Activated CD4-positive, alpha-beta memory T cell treated with anti-CD3 and anti-CD28 coated beads, Interleukin-2, amount 10 ng/mL, durations not matched to agents 7 days and 5 days (primary cell): ENCODE measurements around the gene AREG. TPM values are rescaled to one million over a fixed set of nuclear protein-coding genes. Genes with fewer than 3 reads are reported as not detected.
"Not testable (repeated sequence)": the region's sequence is repeated elsewhere in the genome, so short reads cannot be mapped to it uniquely, and the experiment has no call there.

Experiments
- CTCF ChIA-PET: fragments of 350-600 bp; sonication (Branson Sonifier 250); formaldehyde crosslinking; loops from one replicate; lab custom pipeline; 2021; ENCODE audit warnings: antibody characterized with exemption, inconsistent platforms; lab: Charles Lee
- POLR2A ChIA-PET: fragments of 350-600 bp; sonication (Branson Sonifier 250); formaldehyde crosslinking; loops from one replicate; lab custom pipeline; 2021; ENCODE audit warnings: antibody characterized with exemption; lab: Charles Lee
- DNase-seq: peaks from one replicate; pipeline ENCODE4 v3.0.0-alpha.2; 2020
- H3K27ac Mint-ChIP-seq: one replicate; pipeline ENCODE4 v1.8.0; 2021; ENCODE audit warnings: mild to moderate bottlenecking, mixed read lengths
- H3K27me3 Mint-ChIP-seq: one replicate; pipeline ENCODE4 v1.8.0; 2021; ENCODE audit warnings: mixed read lengths
- H3K36me3 Mint-ChIP-seq: one replicate; pipeline ENCODE4 v1.8.0; 2021; ENCODE audit warnings: low read depth, mixed read lengths
- H3K4me1 Mint-ChIP-seq: one replicate; pipeline ENCODE4 v1.8.0; 2021; ENCODE audit warnings: mixed read lengths
- H3K4me3 Mint-ChIP-seq: one replicate; pipeline ENCODE4 v1.8.0; 2021; ENCODE audit warnings: mild to moderate bottlenecking, mixed read lengths
- H3K9me3 Mint-ChIP-seq: one replicate; pipeline ENCODE4 v1.8.0; 2021; ENCODE audit warnings: mixed read lengths
- total RNA-seq, 2 experiments: library from RNA; stranded (reverse); gene quantifications; one replicate each; pipeline ENCODE4 v1.2.3, GENCODE V29; 2021

Gene AREG, protein sequence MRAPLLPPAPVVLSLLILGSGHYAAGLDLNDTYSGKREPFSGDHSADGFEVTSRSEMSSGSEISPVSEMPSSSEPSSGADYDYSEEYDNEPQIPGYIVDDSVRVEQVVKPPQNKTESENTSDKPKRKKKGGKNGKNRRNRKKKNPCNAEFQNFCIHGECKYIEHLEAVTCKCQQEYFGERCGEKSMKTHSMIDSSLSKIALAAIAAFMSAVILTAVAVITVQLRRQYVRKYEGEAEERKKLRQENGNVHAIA
- total RNA-seq = under 1 TPM; 0.25 to 0.90 TPM

DNA sequence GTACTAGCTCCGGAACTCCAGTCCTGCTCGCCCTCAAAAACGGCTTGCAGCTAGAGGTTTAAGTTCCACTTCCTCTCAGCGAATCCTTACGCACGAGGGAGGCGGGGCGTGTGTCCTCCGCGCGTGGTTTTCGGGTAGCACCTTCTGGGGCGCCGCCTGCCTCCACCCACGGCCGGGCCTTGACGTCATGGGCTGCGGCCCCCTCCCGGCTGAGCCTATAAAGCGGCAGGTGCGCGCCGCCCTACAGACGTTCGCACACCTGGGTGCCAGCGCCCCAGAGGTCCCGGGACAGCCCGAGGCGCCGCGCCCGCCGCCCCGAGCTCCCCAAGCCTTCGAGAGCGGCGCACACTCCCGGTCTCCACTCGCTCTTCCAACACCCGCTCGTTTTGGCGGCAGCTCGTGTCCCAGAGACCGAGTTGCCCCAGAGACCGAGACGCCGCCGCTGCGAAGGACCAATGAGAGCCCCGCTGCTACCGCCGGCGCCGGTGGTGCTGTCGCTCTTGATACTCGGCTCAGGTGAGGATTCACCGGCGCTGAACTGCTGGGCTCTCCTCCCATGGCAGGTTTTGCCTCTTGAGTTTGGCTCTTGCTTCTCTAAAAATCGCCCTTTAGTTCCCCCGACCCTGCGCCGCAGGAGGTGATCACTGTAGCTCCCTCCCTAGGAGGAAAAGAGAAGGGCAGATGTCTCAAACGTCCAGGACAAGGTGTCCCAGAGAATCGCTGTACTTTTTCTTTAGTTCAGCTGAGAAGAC is at the start of gene AREG:
TSS of gene AREG (plus strand) at position 246 of the 752 bp plus-strand sequence. CDS start at position 456, 210 bp downstream.
- POLR2A ChIA-PET = interaction anchor here (1.3 to 3.2 kb wide), 3 partner anchors 19 to 47 kb away, joined by 3 to 11 read pairs (median 3); no protein-coding TSS in a partner anchor
- Mint-ChIP-seq H3K36me3 (no peaks in the 10 kb centered on the region), H3K9me3 (no peaks in the 10 kb centered on the region)

DNA sequence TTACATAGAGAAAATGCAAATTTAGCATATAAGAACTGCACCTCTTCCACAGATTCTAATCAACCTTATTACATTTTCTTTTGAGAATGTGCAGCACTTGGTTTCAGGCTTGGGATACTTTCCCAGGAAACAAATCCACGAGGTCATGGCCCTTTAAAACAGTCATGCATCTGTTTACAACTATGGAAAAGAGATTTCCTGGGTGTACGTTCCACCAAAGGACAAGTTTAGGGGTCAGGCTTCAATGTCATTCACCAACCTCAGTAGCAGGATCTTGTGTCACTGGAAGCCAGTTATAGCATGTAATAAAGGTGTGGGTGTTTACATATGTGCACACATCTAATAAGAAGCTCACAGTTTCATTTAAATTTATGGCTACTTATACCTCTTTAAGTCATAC is 49.3 kb upstream of the AREG start:
- Mint-ChIP-seq H3K4me3 (no peak overlapping the region), H3K36me3 (no peaks in the 10 kb centered on the region), H3K9me3 (no peaks in the 10 kb centered on the region), H3K27me3 (peaks cover 2% of the 10 kb centered on the region), H3K4me1 (peaks cover 6% of the 10 kb centered on the region), H3K27ac (no peak overlapping the region)
- DNase-seq = no peak
- POLR2A ChIA-PET = no interaction called here
- CTCF ChIA-PET = no interaction called here

More for the DNA sequence above, at the start of gene AREG:
- no peak within 1 kb of the TSS for H3K27ac Mint-ChIP-seq
- H3K27me3 Mint-ChIP-seq = no peaks in the 10 kb centered on the region
- DNase-seq = peak; percentile 84
- CTCF ChIA-PET = interaction anchor here (1.0 to 2.0 kb wide), 8 partner anchors 8 to 88 kb away, joined by 3 to 6 read pairs (median 4); no protein-coding TSS in a partner anchor
- peaks cover 13% of the 10 kb centered on the region for H3K4me1 Mint-ChIP-seq
- H3K4me3 Mint-ChIP-seq = peak within 1 kb of the TSS; percentile 80

- peak overlapping the region; percentile 88 for H3K27ac Mint-ChIP-seq
- H3K27me3 Mint-ChIP-seq = peaks cover 2% of the 10 kb centered on the region
- no peaks in the 10 kb centered on the region for H3K9me3 Mint-ChIP-seq
- H3K36me3 Mint-ChIP-seq = no peaks in the 10 kb centered on the region
- peak overlapping the region; percentile 93 for H3K4me3 Mint-ChIP-seq
- no peak for DNase-seq
- CTCF ChIA-PET = interaction anchor here (1.3 kb wide), 1 partner anchor 168 kb away, joined by 3 read pairs; no protein-coding TSS in a partner anchor
- H3K4me1 Mint-ChIP-seq = peaks cover 6% of the 10 kb centered on the region
- POLR2A ChIA-PET = interaction anchor here (0.9 to 2.2 kb wide), 2 partner anchors 48 to 235 kb away, joined by 3 to 11 read pairs; partner anchors contain the start of gene AREG
These were observed 47.0 kb upstream of the AREG start for GRCh38 chr4:74397748-74398426.

DNA sequence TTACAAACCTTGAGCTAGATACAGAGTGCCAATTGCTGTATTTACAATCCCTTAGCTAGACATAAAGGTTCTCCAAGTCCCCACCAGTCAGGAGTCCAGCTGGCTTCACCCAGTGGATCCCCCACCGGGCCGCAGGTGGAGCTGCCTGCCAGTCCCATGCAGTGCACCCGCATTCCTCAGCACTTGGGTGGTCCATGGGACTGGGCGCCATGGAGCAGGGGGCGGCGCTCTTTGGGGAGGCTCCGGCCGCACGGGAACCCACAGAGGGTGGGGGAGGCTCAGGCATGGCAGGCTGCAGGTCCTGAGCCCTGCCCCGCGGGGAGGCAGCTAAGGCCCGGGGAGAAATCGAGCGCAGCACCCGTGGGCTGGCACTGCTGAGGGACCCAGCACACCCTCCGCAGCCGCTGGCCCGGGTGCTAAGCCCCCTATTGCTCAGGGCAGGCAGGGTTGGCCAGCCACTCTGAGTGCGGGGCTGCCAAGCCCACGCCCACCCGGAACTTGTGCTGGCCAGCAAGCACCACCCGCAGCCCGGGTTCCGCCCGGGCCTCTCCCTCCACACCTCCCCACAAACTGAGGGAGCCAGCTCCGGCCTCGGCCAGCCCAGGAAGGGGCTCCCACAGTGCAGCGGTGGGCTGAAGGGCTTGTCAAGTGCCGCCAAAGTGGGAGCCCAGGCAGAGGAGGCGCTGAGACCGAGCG is 45.9 kb upstream of the AREG start:
- DNase-seq, H3K27me3 Mint-ChIP-seq, H3K4me1 Mint-ChIP-seq, H3K9me3 Mint-ChIP-seq, H3K36me3 Mint-ChIP-seq: not testable (repeated sequence)
- ChIA-PET POLR2A (interaction anchor here (0.6 to 2.2 kb wide), 5 partner anchors 14 to 1115 kb away, joined by 3 to 11 read pairs (median 3); partner anchors contain the start of genes AREG, RCHY1 and THAP6), CTCF (interaction anchor here (1.3 kb wide), 1 partner anchor 169 kb away, joined by 3 read pairs; no protein-coding TSS in a partner anchor)
- peak overlapping the region; percentile 93 for H3K4me3 Mint-ChIP-seq
- H3K27ac Mint-ChIP-seq = peak overlapping the region; percentile 88

- Mint-ChIP-seq H3K4me3 (no peak overlapping the region), H3K9me3 (no peaks in the 10 kb centered on the region), H3K27me3 (peaks cover 2% of the 10 kb centered on the region), H3K27ac (no peak overlapping the region), H3K36me3 (no peaks in the 10 kb centered on the region), H3K4me1 (peaks cover 6% of the 10 kb centered on the region)
- ChIA-PET CTCF (no interaction called here), POLR2A (interaction anchor here (1.3 kb wide), 1 partner anchor 45 kb away, joined by 3 read pairs; the partner anchor contains the start of gene AREG)
- DNase-seq = no peak
These were observed 44.5 kb upstream of the AREG start for GRCh38 chr4:74400395-74400794.

DNA sequence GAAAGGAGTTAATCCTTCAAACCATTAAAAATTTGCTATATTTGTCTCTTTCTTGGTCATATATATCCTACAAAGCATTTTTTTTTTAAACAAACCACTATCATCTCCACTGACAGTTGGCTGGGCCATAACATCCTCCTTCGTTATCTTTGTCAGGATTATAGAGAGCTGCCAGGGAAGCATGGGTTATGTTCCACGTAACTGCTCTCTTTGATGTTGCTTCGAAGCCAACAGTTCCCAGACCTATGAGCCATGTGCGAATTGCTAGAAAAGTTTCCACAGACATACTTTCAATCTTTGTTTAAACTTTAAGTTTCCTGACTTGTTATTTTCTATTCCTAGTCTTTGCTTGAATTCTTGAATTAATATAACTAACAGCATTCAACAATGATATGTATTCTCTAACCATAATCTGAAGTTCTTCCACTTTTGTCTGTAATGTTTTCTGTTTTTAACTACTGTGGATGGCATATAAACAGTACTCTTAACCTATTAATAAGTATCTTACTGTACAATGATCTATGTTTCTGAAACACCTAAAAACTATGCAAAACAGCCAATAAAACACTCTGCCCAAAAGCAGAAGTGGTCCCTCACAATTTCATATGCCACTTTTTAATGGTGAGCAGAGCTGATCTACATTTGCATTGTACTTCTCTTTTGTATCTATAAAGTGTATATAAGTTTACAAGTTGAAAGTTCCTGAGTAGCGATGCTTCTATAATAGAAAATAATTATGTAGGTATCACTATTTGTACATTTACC is 42.1 kb upstream of the AREG start:
- H3K4me1 Mint-ChIP-seq = peaks cover 2% of the 10 kb centered on the region
- H3K36me3 Mint-ChIP-seq = no peaks in the 10 kb centered on the region
- H3K9me3 Mint-ChIP-seq = no peaks in the 10 kb centered on the region
- H3K4me3 Mint-ChIP-seq = no peak overlapping the region
- ChIA-PET CTCF (no interaction called here), POLR2A (no interaction called here)
- peaks cover 4% of the 10 kb centered on the region for H3K27me3 Mint-ChIP-seq
- no peak overlapping the region for H3K27ac Mint-ChIP-seq
- no peak for DNase-seq

DNA sequence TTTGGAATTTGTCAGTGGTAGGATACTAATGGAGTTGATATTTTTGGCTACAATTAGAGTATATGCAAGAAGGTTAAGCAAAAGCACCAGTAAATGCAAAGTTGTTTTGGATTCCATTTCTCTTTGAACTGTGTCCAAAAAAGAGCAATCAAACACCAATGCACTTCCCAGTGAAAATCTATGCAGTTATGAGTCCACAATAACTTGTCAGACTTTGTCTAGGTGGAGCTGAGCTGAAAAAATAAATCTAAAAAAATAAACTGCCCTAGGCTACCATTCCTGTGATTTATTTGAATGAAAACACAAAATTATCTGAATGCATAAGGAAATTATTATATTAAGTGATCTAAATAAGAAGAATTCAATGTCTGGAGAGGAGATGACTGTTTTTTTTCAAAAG is 37.0 kb upstream of the AREG start:
- H3K4me3 Mint-ChIP-seq = no peak overlapping the region
- no peaks in the 10 kb centered on the region for H3K9me3 Mint-ChIP-seq

DNA sequence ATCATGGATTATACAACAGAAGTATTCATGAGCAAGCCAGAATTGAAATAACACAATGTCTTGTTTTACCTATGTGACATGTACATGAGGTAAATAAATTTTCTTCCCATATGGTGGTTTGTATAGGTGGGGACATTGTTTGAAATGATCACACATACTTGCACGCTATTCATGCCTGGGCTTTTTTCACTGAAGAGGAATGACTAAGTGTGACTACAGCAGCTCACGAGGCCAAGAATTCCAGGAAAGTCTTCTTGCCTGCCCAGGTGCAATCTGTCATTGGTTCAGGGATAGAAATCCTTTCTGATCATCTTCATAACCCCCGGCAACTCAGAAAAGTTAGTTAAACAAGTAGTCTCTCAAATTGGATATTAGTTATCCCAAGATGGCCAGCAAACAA is 36.3 kb upstream of the AREG start:
- no peaks in the 10 kb centered on the region for H3K9me3 Mint-ChIP-seq
- no peak overlapping the region for H3K4me3 Mint-ChIP-seq
- no peak overlapping the region for H3K27ac Mint-ChIP-seq
- ChIA-PET CTCF (no interaction called here), POLR2A (no interaction called here)
- no peaks in the 10 kb centered on the region for H3K4me1 Mint-ChIP-seq
- no peaks in the 10 kb centered on the region for H3K36me3 Mint-ChIP-seq
- peaks cover 2% of the 10 kb centered on the region for H3K27me3 Mint-ChIP-seq
- DNase-seq = no peak

More for the DNA sequence above, 37.0 kb upstream of the AREG start:
- ChIA-PET POLR2A (no interaction called here), CTCF (no interaction called here)
- Mint-ChIP-seq H3K4me1 (no peaks in the 10 kb centered on the region), H3K36me3 (no peaks in the 10 kb centered on the region), H3K27ac (no peak overlapping the region), H3K27me3 (peaks cover 2% of the 10 kb centered on the region)
- DNase-seq = no peak

DNA sequence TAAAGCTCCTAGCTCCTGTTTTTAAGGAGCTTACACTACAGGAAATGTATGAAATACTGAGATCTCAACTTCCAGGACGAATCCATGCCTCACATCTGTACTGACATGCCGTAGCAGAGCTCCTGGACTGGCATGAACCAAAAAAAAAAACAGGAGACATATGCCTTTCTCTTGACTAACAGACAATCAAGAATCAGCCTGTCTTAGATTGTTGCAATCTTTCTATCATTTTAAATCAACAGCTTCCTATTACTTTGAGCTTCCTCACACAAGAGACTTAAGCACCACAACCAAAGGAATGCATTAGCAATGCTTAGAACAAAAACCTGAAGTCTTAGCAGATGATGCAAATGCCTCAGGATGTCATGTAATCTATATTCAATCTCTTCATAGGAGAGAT is 34.7 kb upstream of the AREG start:
- Mint-ChIP-seq H3K4me3 (no peak overlapping the region), H3K9me3 (no peaks in the 10 kb centered on the region), H3K4me1 (no peaks in the 10 kb centered on the region), H3K27ac (no peak overlapping the region), H3K36me3 (no peaks in the 10 kb centered on the region), H3K27me3 (peaks cover 4% of the 10 kb centered on the region)
- ChIA-PET POLR2A (no interaction called here), CTCF (no interaction called here)
- DNase-seq = no peak

DNA sequence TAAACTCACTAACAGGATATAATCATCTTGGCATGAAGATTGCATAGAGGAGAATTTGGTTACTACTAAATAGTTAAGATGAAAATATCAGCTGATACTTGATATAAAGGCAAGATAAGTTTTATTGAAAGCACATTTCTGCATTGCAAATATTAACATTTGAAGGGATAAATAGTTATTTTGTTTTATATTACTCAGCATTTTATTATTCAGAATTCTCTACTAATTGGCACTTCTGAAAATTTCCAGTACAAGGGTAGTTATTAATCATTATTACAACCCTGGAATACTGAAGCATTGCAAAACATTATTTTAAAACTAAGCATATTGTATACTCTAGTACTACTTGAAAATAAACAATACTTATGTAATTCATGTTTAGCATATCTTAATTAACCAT is 32.7 kb upstream of the AREG start:
- H3K36me3 Mint-ChIP-seq = no peaks in the 10 kb centered on the region

DNA sequence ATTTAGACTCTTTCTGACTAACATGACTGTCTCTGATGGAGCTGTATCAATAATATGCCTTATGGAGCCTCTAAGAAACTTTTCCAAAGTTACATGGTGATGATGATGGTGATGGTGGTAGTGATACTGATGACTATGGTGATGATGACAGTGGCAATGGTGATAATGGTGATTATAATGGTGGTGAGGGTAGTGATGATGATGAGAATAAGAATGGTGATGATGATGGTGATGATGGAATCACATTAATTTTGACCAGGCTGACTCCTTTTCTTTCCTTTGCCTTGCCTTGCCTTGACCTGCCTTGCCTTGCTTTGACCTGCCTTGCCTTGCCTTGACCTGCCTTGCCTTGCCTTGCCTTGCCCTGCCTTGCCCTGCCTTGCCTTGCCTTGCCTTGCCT is 31.7 kb upstream of the AREG start:
- Mint-ChIP-seq H3K36me3 (no peaks in the 10 kb centered on the region), H3K9me3 (no peaks in the 10 kb centered on the region), H3K4me3 (no peak overlapping the region), H3K4me1 (no peaks in the 10 kb centered on the region), H3K27ac (no peak overlapping the region), H3K27me3 (peaks cover 3% of the 10 kb centered on the region)
- ChIA-PET CTCF (no interaction called here), POLR2A (no interaction called here)
- no peak for DNase-seq

More for the DNA sequence above, 32.7 kb upstream of the AREG start:
- Mint-ChIP-seq H3K4me3 (no peak overlapping the region), H3K9me3 (no peaks in the 10 kb centered on the region), H3K27me3 (peaks cover 4% of the 10 kb centered on the region), H3K27ac (no peak overlapping the region), H3K4me1 (no peaks in the 10 kb centered on the region)
- CTCF ChIA-PET = no interaction called here
- POLR2A ChIA-PET = no interaction called here
- no peak for DNase-seq
